GM21447 (cell line): Measurements from ENCODE around the gene RBBP8.

ENCODE experiments used
- ATAC-seq: cut with Tn5 transposase; IDR thresholded peaks from one replicate; pipeline ENCODE4 v1.9.1; 2021; ENCODE audit not compliant: unreplicated experiment

Gene RBBP8

GRCh38 chr18:22988208-22988607 is 55.1 kb downstream of the RBBP8 start:
- ATAC-seq = peak; percentile 80

GRCh38 chr18:22998344-22998743 is 65.2 kb downstream of the RBBP8 start:
- ATAC-seq = no peak

GRCh38 chr18:22999212-22999611 is 66.1 kb downstream of the RBBP8 start:
- no peak for ATAC-seq

GRCh38 chr18:22999647-23000046 is 66.5 kb downstream of the RBBP8 start:
- no peak for ATAC-seq

- no peak for ATAC-seq
Observed at GRCh38 chr18:23003289-23003688, 70.2 kb downstream of the RBBP8 start.

- ATAC-seq = no peak
Observed at GRCh38 chr18:23012249-23012648, 79.1 kb downstream of the RBBP8 start.

GRCh38 chr18:23020555-23021294 is 87.6 kb downstream of the RBBP8 start:
- no peak for ATAC-seq

- no peak for ATAC-seq
Observed at GRCh38 chr18:23021623-23022022, 88.5 kb downstream of the RBBP8 start.

- no peak for ATAC-seq
Observed at GRCh38 chr18:23032030-23032582, 99.0 kb downstream of the RBBP8 start.

GRCh38 chr18:23033056-23033455 is 99.9 kb downstream of the RBBP8 start:
- no peak for ATAC-seq

GRCh38 chr18:23036660-23037201 is 103.6 kb downstream of the RBBP8 start:
- ATAC-seq = no peak

GRCh38 chr18:23037646-23038045 is 104.5 kb downstream of the RBBP8 start:
- no peak for ATAC-seq

GRCh38 chr18:23038712-23039111 is 105.6 kb downstream of the RBBP8 start:
- no peak for ATAC-seq

- ATAC-seq = no peak
Observed at GRCh38 chr18:23042133-23042532, 109.0 kb downstream of the RBBP8 start.

GRCh38 chr18:23043803-23044376 is 110.8 kb downstream of the RBBP8 start:
- no peak for ATAC-seq

GRCh38 chr18:23049698-23050373 is 116.7 kb downstream of the RBBP8 start:
- ATAC-seq = no peak

- ATAC-seq = no peak
Observed at GRCh38 chr18:23053776-23054457, 120.8 kb downstream of the RBBP8 start.

- no peak for ATAC-seq
Observed at GRCh38 chr18:23054553-23054952, 121.4 kb downstream of the RBBP8 start.

- ATAC-seq = no peak
Observed at GRCh38 chr18:23056315-23056714, 123.2 kb downstream of the RBBP8 start.

- no peak for ATAC-seq
Observed at GRCh38 chr18:23057096-23057495, 124.0 kb downstream of the RBBP8 start.
